ENCODE measurements around the gene GSC2. TPM values are rescaled to one million over a fixed set of nuclear protein-coding genes. Genes with fewer than 3 reads are reported as not detected.
A peak's percentile ranks its signal among the peaks of the same experiment; 100 is the strongest.

GSC2 gene
- total and polyA plus RNA-seq, 2 of the 8 experiments (the other 6 are each of a cell fraction or from before 2014, with no cell fraction given), result 0.17 to 0.48 TPM

GRCh38 chr22:19146215-19146968 lies 3.7 kb downstream of the GSC2 start (continued):
- TF ChIP-seq MAX (IDR thresholded peaks at IDR 0.05) (peak; percentile 29; the same call in 1 of the 2 replicates), CTCF (IDR thresholded peaks at IDR 0.05; ENCODE audit: control extremely low read depth in 1 of 3, insufficient read depth in 1 of 3, low read depth in 1 of 3, low read length in 3 of 3) (peak in 1 of 3 experiments; percentile 27; a peak in 1 of 4 replicates), KDM1A (IDR thresholded peaks at IDR 0.05; ENCODE audit: borderline replicate concordance, low read length) (0 out of 2 replicates have a peak, but pooled peaks have one; percentile 30)

All from H1 (cell line).